Mesenchymal stem cell (in vitro differentiated cells and primary cell): ENCODE data around the gene CAMK4.
"Not testable (repeated sequence)": the region's sequence is repeated elsewhere in the genome, so short reads cannot be mapped to it uniquely, and the experiment has no call there.

Experiments
- DNase-seq: peaks from one replicate; pipeline ENCODE4 v3.0.0-alpha.2; 2013
- H2AFZ ChIP-seq: one replicate; pipeline ENCODE4 v1.6.1; 2013; ENCODE audit warnings: low read depth, mild to moderate bottlenecking, control low read depth, inconsistent platforms, low read length, moderate library complexity
- H2AK5ac ChIP-seq: 2 replicates; pipeline ENCODE4 v1.6.1; 2013; ENCODE audit warnings: low read length, moderate library complexity, mild to moderate bottlenecking, inconsistent platforms; ENCODE audit not compliant: severe bottlenecking
- H2BK120ac ChIP-seq: one replicate; pipeline ENCODE4 v1.6.1; 2013; ENCODE audit warnings: low read depth, mild to moderate bottlenecking, inconsistent platforms, low read length, moderate library complexity
- H2BK12ac ChIP-seq, 2 experiments: one replicate each; pipeline ENCODE4 v1.6.1; 2013; ENCODE audit warnings: inconsistent platforms in 2 of 2, low read length in 2 of 2, mild to moderate bottlenecking in 2 of 2, moderate library complexity in 2 of 2, control low read depth in 1 of 2
- H2BK15ac ChIP-seq: one replicate; pipeline ENCODE4 v1.6.1; 2013; ENCODE audit warnings: mild to moderate bottlenecking, low read depth, inconsistent platforms; ENCODE audit not compliant: poor library complexity, severe bottlenecking
- H2BK5ac ChIP-seq: 2 replicates; pipeline ENCODE4 v1.6.1; 2013; ENCODE audit warnings: low read depth, mild to moderate bottlenecking, low read length, control low read depth, inconsistent platforms; ENCODE audit not compliant: poor library complexity, severe bottlenecking
- H3K14ac ChIP-seq, 2 experiments: one replicate each; pipeline ENCODE4 v1.6.1; 2013; ENCODE audit warnings: inconsistent platforms in 2 of 2, low read length in 2 of 2, control low read depth in 1 of 2, mild to moderate bottlenecking in 1 of 2, moderate library complexity in 1 of 2
- H3K18ac ChIP-seq, 2 experiments: one replicate each; pipeline ENCODE4 v1.6.1; 2013; ENCODE audit warnings: inconsistent platforms in 2 of 2, low read length in 2 of 2, control low read depth in 1 of 2, low read depth in 1 of 2, mild to moderate bottlenecking in 1 of 2
- H3K23ac ChIP-seq, 2 experiments: one replicate each; pipeline ENCODE4 v1.6.1; 2013; ENCODE audit warnings: inconsistent platforms in 2 of 2, low read length in 2 of 2, mild to moderate bottlenecking in 2 of 2, moderate library complexity in 2 of 2, control low read depth in 1 of 2
- H3K27ac ChIP-seq: 2 replicates; pipeline ENCODE4 v1.5.1; 2013; ENCODE audit warnings: mild to moderate bottlenecking, moderate library complexity, low read length, control low read depth, inconsistent platforms; ENCODE audit not compliant: poor library complexity, severe bottlenecking
- H3K27me3 ChIP-seq, 2 experiments: 2 replicates each; pipeline versions ENCODE4 v1.6.1 to v1.7.0; 2013; ENCODE audit warnings: low read length in 2 of 2, mild to moderate bottlenecking in 2 of 2, moderate library complexity in 2 of 2, control low read depth in 1 of 2, inconsistent platforms in 1 of 2; ENCODE audit not compliant: control insufficient read depth in 1 of 2, insufficient read depth in 1 of 2
- H3K36me3 ChIP-seq, 2 experiments: 2 replicates each; pipeline versions ENCODE4 v1.6.1 to v1.7.0; 2013; ENCODE audit warnings: low read length in 2 of 2, control low read depth in 1 of 2, inconsistent platforms in 1 of 2, low read depth in 1 of 2, mild to moderate bottlenecking in 1 of 2; ENCODE audit not compliant: insufficient read depth in 2 of 2, control insufficient read depth in 1 of 2
- H3K4ac ChIP-seq, 2 experiments: one replicate each; pipeline ENCODE4 v1.6.1; 2013; ENCODE audit warnings: inconsistent platforms in 2 of 2, low read length in 2 of 2, mild to moderate bottlenecking in 2 of 2, moderate library complexity in 2 of 2, control low read depth in 1 of 2, low read depth in 1 of 2
- H3K4me1 ChIP-seq: 2 replicates; pipeline ENCODE4 v1.6.1; 2013; ENCODE audit warnings: low read depth, low read length, control low read depth; ENCODE audit not compliant: control insufficient read depth, insufficient read depth
- H3K4me2 ChIP-seq: 2 replicates; pipeline ENCODE4 v1.6.1; 2013; ENCODE audit warnings: low read length, mild to moderate bottlenecking, inconsistent platforms; ENCODE audit not compliant: poor library complexity, severe bottlenecking
- H3K4me3 ChIP-seq, 2 experiments: 2 replicates each; pipeline versions ENCODE4 v1.5.1 to v1.7.0; 2013; ENCODE audit warnings: low read length in 2 of 2, mild to moderate bottlenecking in 2 of 2, control low read depth in 1 of 2, low read depth in 1 of 2; ENCODE audit not compliant: insufficient read depth in 1 of 2
- H3K79me1 ChIP-seq: replicated peaks from 2 replicates; pipeline ENCODE4 v1.6.1; 2013; ENCODE audit warnings: mild to moderate bottlenecking, control low read depth, low read length, inconsistent platforms; ENCODE audit not compliant: poor library complexity, severe bottlenecking
- H3K9ac ChIP-seq: 2 replicates; pipeline ENCODE4 v1.7.0; 2013; ENCODE audit warnings: mild to moderate bottlenecking, low read length, moderate library complexity
- H3K9me3 ChIP-seq: 2 replicates; pipeline ENCODE4 v1.7.0; 2013; ENCODE audit warnings: mild to moderate bottlenecking, low read length; ENCODE audit not compliant: control insufficient read depth
- H4K8ac ChIP-seq: one replicate; pipeline ENCODE4 v1.6.1; 2013; ENCODE audit warnings: inconsistent platforms, mild to moderate bottlenecking, low read length, moderate library complexity
- H4K91ac ChIP-seq: one replicate; pipeline ENCODE4 v1.6.1; 2013; ENCODE audit warnings: mild to moderate bottlenecking, low read length, inconsistent platforms
- WGBS: methylation state at CpG from one replicate; pipeline ENCODE4 v1.1.7; 2013; ENCODE audit warnings: mixed read lengths; 5-methylcytosine and 5-hydroxymethylcytosine counted together

CAMK4 gene

DNA sequence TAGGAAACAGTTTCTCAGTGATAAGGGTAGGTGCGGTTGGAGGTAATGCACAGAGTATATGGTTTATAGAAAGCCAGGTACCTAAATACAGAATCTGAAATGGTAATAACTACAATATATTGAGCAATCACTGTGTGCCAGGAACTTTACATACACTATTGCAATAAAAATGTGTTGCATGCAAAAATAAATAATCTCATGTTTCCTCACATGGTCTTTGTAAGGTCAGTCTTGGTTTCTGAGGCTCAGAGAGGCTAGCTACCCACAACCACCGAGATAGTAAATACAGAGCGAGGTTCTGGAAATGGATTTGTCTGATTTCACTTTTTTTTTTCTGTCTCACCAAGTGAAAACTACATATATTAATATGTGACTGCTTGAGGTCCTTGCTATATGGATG is 128.9 kb downstream of the CAMK4 start:
- H2AK5ac ChIP-seq, result no peak overlapping the region
- H3K18ac ChIP-seq, result no peak overlapping the region
- no peaks in the 10 kb centered on the region for H3K36me3 ChIP-seq
- no peak overlapping the region for H3K14ac ChIP-seq
- DNase-seq, result no peak
- no peak overlapping the region for H4K8ac ChIP-seq
- H4K91ac ChIP-seq, result no peak overlapping the region
- no peaks in the 10 kb centered on the region for H3K4me1 ChIP-seq
- no peak overlapping the region for H2BK120ac ChIP-seq
- H3K27ac ChIP-seq, result no peak overlapping the region
- no peak overlapping the region for H3K4me2 ChIP-seq
- no peaks in the 10 kb centered on the region for H3K27me3 ChIP-seq
- H3K79me1 ChIP-seq, result no peaks in the 10 kb centered on the region
- no peaks in the 10 kb centered on the region for H3K9me3 ChIP-seq
- no CpG with 5 or more reads among the region's 3 CpGs for WGBS
- H3K23ac ChIP-seq, result no peak overlapping the region
- no peak overlapping the region for H2BK15ac ChIP-seq
- H3K4me3 ChIP-seq, result no peak overlapping the region
- no peak overlapping the region for H2BK12ac ChIP-seq
- no peak overlapping the region for H2AFZ ChIP-seq
- no peak overlapping the region for H2BK5ac ChIP-seq
- H3K4ac ChIP-seq, result no peak overlapping the region
- no peak overlapping the region for H3K9ac ChIP-seq

DNA sequence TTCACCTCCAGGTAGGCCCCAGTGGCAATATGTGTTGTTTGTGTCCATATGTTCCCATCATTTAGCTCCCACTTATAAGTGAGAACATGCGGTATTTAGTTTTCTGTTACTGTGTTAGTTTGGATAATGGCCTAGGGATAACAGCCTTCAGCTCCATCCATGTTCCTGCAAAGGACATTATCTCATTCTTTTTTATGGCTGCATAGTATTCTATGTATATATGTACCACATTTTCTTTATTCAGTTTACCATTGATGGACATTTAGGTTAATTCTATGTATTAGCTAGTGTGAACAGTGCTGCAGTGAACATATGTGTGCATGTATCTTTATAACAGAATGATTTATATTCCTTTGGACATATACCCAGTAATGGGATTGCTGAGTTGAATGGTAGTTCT is 134.5 kb downstream of the CAMK4 start:
- H3K36me3 ChIP-seq, H3K27ac ChIP-seq, H3K23ac ChIP-seq, H4K91ac ChIP-seq, H3K4me1 ChIP-seq, H3K79me1 ChIP-seq, H4K8ac ChIP-seq, H3K9ac ChIP-seq, H2BK12ac ChIP-seq, H3K9me3 ChIP-seq, H3K4me3 ChIP-seq, H2AK5ac ChIP-seq, DNase-seq, H3K18ac ChIP-seq, H2BK15ac ChIP-seq, H2BK5ac ChIP-seq, H2AFZ ChIP-seq, H3K4ac ChIP-seq, H2BK120ac ChIP-seq, H3K27me3 ChIP-seq, H3K14ac ChIP-seq, H3K4me2 ChIP-seq: not testable (repeated sequence)
- WGBS, result no CpG with 5 or more reads among the region's 1 CpG

- Histone ChIP-seq H4K8ac (no peak overlapping the region), H3K9ac (no peak overlapping the region), H3K27ac (no peak overlapping the region), H3K4ac (peak overlapping the region in 1 of 2 experiments; percentile 51), H2AFZ (no peak overlapping the region), H2BK5ac (no peak overlapping the region), H3K14ac (no peak overlapping the region), H3K36me3 (no peaks in the 10 kb centered on the region), H3K18ac (no peak overlapping the region), H3K4me2 (no peak overlapping the region), H3K79me1 (no peaks in the 10 kb centered on the region), H2BK120ac (no peak overlapping the region), H3K4me1 (no peaks in the 10 kb centered on the region), H2AK5ac (no peak overlapping the region), H2BK15ac (no peak overlapping the region), H3K27me3 (no peaks in the 10 kb centered on the region), H3K9me3 (no peaks in the 10 kb centered on the region), H3K23ac (no peak overlapping the region), H2BK12ac (no peak overlapping the region), H3K4me3 (no peak overlapping the region), H4K91ac (no peak overlapping the region)
- DNase-seq, result no peak
- 18% methylated on average over 1 of the region's 2 CpGs for WGBS
Observed at GRCh38 chr5:111360173-111360572, 136.0 kb downstream of the CAMK4 start.

DNA sequence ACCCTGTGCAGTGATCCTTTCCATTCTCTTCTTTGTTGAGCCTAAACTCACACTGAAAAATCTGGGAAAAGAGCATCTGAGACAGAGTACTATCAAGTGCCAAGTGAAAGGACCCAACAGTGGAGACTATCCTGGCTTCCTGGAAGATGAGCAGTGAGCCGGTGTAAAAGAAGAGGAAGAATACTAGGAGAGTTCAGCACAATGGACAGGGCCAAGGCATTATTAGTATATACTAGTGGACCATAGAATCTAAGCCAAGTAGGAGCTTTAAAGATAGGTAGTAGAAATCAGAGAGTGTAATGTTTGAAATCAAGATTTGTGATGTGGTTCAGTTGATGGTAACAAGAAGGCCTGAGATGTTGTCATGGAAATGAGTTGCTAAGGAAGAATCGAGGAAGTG is 140.8 kb downstream of the CAMK4 start:
- Histone ChIP-seq H4K91ac (no peak overlapping the region), H3K14ac (no peak overlapping the region), H2BK5ac (no peak overlapping the region), H2AK5ac (no peak overlapping the region), H3K9ac (no peak overlapping the region), H3K4me1 (no peaks in the 10 kb centered on the region), H3K79me1 (no peaks in the 10 kb centered on the region), H2BK120ac (no peak overlapping the region), H3K27me3 (no peaks in the 10 kb centered on the region), H4K8ac (no peak overlapping the region), H2BK15ac (no peak overlapping the region), H3K4ac (no peak overlapping the region), H3K4me3 (no peak overlapping the region), H3K4me2 (no peak overlapping the region), H3K18ac (no peak overlapping the region), H3K9me3 (no peaks in the 10 kb centered on the region), H2AFZ (no peak overlapping the region), H3K23ac (no peak overlapping the region), H2BK12ac (no peak overlapping the region), H3K27ac (no peak overlapping the region), H3K36me3 (no peaks in the 10 kb centered on the region)
- peak; percentile 38 for DNase-seq
- 71% methylated on average over 2 of the region's 2 CpGs for WGBS
